Bronchial epithelial cell (primary cell): ENCODE data around the gene AK6. TPM values are rescaled to one million over a fixed set of nuclear protein-coding genes. Genes with fewer than 3 reads are reported as not detected.
"Not testable (repeated sequence)": the region's sequence is repeated elsewhere in the genome, so short reads cannot be mapped to it uniquely, and the experiment has no call there.

Experiments
- DNase-seq: peaks from one replicate; pipeline ENCODE4 v3.0.0-alpha.2; 2010; ENCODE audit warnings: low read depth
- FAIRE-seq: peaks from 2 replicates; lab custom pipeline; 2011; peaks lifted over from hg19 to GRCh38; lab: Jason Lieb, UNC
- H3K27me3 ChIP-seq: 2 replicates; pipeline ENCODE4 v1.5.1; 2011; ENCODE audit warnings: low read length; ENCODE audit not compliant: control insufficient read depth, insufficient read depth
- H3K36me3 ChIP-seq: 2 replicates; pipeline ENCODE4 v1.5.1; 2011; ENCODE audit warnings: low read length; ENCODE audit not compliant: control insufficient read depth, insufficient read depth
- H3K4me3 ChIP-seq: 2 replicates; pipeline ENCODE4 v1.5.1; 2011; ENCODE audit warnings: mild to moderate bottlenecking, low read depth, low read length, control low read depth
- total RNA-seq: library from RNA; depleted of rRNA; stranded (reverse); fragments of >200 nt; gene quantifications from 2 replicates; pipeline ENCODE4 v1.2.1, GENCODE V29; 2014
- TF ChIP-seq, protein P1 (sequence below): IDR thresholded peaks from 2 replicates; pipeline ENCODE4 v1.5.1; 2011; ENCODE audit warnings: mild to moderate bottlenecking, moderate library complexity, low read length, control low read depth, inconsistent platforms; ENCODE audit not compliant: insufficient read depth, severe bottlenecking

The AK6 gene
- total RNA-seq, 1 donor from 2014 or later = 32.6 TPM

- FAIRE-seq (no peak), DNase-seq (peak; percentile 57)
- no peaks in the 10 kb centered on the region for H3K36me3 ChIP-seq
- H3K4me3 ChIP-seq = no peak overlapping the region
- TF ChIP-seq, protein P1, sequence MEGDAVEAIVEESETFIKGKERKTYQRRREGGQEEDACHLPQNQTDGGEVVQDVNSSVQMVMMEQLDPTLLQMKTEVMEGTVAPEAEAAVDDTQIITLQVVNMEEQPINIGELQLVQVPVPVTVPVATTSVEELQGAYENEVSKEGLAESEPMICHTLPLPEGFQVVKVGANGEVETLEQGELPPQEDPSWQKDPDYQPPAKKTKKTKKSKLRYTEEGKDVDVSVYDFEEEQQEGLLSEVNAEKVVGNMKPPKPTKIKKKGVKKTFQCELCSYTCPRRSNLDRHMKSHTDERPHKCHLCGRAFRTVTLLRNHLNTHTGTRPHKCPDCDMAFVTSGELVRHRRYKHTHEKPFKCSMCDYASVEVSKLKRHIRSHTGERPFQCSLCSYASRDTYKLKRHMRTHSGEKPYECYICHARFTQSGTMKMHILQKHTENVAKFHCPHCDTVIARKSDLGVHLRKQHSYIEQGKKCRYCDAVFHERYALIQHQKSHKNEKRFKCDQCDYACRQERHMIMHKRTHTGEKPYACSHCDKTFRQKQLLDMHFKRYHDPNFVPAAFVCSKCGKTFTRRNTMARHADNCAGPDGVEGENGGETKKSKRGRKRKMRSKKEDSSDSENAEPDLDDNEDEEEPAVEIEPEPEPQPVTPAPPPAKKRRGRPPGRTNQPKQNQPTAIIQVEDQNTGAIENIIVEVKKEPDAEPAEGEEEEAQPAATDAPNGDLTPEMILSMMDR = peak; percentile 93
- H3K27me3 ChIP-seq = no peaks in the 10 kb centered on the region
Measured at GRCh38 chr5:69334793-69335268, 34.5 kb downstream of the AK6 start.

- H3K27me3 ChIP-seq, DNase-seq, FAIRE-seq: not testable (repeated sequence)
Measured at GRCh38 chr5:69333668-69334315, 35.5 kb downstream of the AK6 start.

GRCh38 chr5:69331528-69332445 lies 37.5 kb downstream of the AK6 start:
- TF ChIP-seq, protein P1 = no peak
- H3K27me3 ChIP-seq = no peaks in the 10 kb centered on the region
- H3K36me3 ChIP-seq = no peaks in the 10 kb centered on the region
- no peak for FAIRE-seq
- H3K4me3 ChIP-seq = peak overlapping the region; percentile 75
- peak; percentile 25 for DNase-seq

More at GRCh38 chr5:69333668-69334315, 35.5 kb downstream of the AK6 start:
- not testable (repeated sequence) for H3K4me3 ChIP-seq, H3K36me3 ChIP-seq

DNA sequence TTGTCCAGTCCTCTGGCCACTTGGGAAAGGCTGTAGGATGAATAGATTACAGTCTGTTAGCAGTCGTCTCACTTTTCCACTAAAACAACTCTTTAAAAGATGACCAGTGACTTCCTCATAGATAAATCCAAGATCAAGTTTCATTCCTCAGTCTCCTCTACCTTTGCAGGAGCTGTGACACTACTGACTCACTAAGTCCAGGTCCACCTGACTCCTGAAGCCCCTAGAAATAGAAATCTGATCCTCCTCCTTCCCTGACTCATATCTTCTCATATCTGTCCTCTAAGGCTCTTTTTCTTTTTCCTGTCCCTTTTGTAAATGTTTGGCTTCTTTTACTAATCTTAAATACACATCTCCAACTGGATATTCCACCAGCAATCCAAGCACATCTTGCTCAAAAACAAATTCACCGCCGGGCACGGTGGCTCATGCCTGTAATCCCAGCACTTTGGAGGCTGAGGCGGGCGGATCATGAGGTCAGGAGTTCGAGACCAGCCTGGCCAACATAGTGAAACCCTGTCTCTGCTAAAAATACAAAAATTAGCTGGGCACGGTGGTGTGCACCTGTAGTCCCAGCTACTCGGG lies 39.3 kb downstream of the AK6 start:
- DNase-seq (peak; percentile 61), FAIRE-seq (no peak)
- no peaks in the 10 kb centered on the region for H3K36me3 ChIP-seq
- H3K4me3 ChIP-seq = no peak overlapping the region
- H3K27me3 ChIP-seq = no peaks in the 10 kb centered on the region
- TF ChIP-seq, protein P1 = no peak

DNA sequence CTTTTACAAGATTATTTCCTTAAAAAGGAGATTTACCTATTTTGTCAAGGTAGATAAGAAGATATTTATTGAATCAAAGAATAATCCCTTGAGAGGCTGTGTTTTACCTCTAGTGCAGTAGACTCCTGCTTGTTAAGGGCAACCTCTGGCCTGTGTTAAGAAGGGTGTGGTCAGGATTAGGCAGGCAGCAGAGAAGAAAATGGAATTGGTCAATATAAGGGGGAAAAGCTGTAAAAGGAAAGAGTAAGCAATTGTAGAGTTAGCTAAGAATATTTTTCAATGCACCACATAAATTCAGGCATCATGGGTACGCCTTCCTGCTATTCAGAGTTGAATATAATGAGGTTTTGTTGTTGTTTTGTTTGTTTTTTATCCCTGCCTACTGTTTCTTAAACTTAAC lies 43.0 kb downstream of the AK6 start:
- no peak for DNase-seq
- Histone ChIP-seq H3K36me3 (no peaks in the 10 kb centered on the region), H3K4me3 (no peak overlapping the region), H3K27me3 (no peaks in the 10 kb centered on the region)
- TF ChIP-seq, protein P1 = no peak
- no peak for FAIRE-seq

DNA sequence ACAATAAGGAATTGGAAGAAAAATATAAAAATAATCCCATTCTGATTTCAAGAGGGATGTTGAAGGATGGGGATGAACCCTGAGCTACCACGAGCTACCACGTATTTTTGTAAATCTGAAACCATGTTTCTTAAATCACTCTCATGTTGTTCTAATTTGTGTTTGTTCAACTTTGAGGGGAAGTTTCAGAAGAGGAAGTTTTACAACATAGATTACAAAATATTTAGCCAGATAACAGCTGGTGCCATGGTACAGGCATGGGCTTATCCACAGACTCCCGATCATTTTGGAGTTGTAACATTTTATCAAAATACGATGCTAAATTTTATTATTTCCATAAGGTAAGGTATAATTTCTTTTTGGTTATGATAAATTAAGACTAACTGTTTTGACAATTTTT lies 51.9 kb downstream of the AK6 start:
- Histone ChIP-seq H3K36me3 (peaks cover 2% of the 10 kb centered on the region), H3K4me3 (no peak overlapping the region), H3K27me3 (no peaks in the 10 kb centered on the region)
- DNase-seq = no peak
- TF ChIP-seq, protein P1 = no peak
- FAIRE-seq = no peak
